ENCODE results near the gene ARID3A.

Gene ARID3A

DNA sequence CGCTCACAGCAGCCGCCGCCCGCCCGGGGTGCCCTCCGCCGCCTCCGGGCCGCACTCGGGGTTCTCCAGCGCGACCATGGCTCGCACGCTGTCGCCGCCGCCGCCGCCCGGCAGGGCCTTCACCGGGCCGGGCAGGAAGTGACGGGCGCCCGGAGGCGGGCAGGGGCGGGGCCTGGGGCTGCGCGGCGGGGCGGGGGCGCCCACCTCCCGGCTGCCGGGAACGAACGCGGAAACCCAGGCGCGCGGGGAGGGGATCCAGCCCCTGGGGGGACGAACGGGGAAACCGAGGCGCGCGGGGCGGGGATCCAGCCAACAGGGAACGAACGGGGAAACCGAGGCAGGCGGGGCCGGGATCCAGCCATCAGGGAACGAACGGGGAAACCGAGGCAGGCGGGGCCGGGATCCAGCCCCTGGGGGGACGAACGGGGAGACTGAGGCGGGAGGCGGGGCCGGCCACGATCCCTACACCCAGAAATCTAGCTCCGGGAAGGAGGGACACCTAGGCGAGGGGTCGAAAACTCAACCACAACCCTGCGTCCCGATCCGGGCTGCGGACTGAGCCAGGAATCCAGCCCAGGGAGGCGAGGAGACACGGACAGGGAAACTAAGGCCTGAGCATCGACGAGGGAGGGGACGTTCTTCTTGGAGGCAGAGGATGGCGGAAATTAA, 12.6 kb upstream of the ARID3A start, which contains the start of gene R3HDM4:
R3HDM4 (minus strand) TSS at position 140 of the 669 bp plus-strand sequence; CDS start at position 78, 62 bp downstream.
- peak; percentile 70 for DNase-seq (ENCODE audit: low read depth)

DNA sequence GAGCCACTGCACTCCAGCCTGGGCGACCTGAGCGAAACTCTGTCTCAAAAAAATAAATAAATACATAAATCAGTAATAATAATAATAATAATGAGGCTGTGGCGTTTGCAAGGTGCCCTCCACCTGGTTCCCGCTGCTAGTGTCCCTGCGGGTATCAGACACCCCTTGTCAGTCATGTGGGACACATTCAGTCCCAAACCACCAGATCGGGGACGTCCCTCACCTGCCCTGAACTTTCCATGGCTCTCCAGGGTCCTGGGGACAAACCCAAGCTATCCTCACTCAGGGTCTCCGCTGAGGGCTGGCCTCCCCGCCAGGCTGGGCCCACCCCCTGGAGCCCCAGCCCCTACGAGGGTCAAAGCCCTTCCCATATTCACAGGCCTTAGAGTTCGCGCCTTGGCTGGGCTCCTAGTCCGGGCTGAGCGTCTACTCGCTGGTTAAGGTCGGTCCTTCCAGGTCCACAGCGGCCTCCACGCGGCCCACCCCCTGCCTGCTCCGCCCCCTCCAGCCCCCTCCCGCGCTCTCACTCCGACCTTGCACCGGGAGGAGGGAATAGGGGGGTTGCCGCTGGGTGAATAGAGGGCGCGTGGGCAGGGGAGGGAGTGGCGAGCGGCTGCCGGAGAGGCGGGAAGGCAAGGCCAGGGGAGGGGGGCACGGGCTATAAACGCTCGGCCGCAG, 9.1 kb upstream of the ARID3A start:
- no peak for DNase-seq (ENCODE audit: low read depth)

- DNase-seq (ENCODE audit: low read depth): peak; percentile 33
Measured at GRCh38 chr19:917323-918151, 8.3 kb upstream of the ARID3A start, which contains the start of gene KISS1R. Gene KISS1R, plus strand, starts transcription at chr19:917333. Its CDS starts 170 bp downstream, at chr19:917503.

DNA sequence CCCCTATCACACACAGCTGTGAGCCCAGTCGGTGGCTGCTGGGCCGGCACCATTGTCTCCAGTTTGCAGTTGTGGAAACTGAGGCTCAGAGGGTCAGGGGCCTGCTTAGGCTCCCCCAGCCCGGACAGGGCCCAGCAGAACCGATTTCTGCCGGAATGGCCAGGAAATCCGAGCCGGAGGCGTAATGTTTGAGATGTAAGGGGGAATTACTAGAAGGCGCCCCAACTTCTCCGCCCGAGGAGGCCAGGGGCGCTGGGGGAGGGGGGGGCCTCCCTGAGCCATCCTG, 7.7 kb upstream of the ARID3A start:
- DNase-seq (ENCODE audit: low read depth): no peak

DNA sequence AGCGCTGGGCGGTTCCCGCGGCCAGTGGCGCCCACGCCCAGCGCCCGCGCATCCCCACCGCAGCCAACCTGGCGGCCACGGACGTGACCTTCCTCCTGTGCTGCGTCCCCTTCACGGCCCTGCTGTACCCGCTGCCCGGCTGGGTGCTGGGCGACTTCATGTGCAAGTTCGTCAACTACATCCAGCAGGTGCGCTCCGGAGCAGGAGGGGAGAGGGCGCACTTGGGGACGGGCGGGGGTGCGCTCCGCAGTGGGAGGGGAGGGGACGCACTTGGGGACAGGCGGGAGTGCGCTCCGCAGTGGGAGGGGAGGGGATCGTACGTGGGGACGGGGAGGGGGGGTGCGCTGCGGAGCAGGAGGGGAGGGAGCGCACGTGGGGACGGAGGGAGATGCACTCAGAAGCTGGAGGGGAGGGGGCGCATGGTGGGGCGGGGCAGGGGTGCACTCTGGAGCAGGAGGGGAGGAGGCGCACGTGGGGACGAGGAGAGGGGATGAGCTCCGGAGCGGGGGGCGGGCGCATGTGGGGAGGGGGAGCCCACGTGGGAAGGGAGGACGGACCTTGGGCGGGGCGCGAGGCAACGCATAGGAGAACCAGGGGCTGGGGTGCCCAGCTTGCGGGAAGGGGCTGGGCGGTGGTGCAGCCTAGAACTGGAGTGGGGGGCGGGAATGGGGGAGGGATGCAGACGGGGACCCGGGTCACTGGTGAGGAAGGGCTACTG, 7.2 kb upstream of the ARID3A start:
- DNase-seq (ENCODE audit: low read depth): no peak

GRCh38 chr19:919199-920050, 6.4 kb upstream of the ARID3A start:
- DNase-seq (ENCODE audit: low read depth): no peak

- no peak for DNase-seq (ENCODE audit: low read depth)
Measured at GRCh38 chr19:920051-920864, 5.6 kb upstream of the ARID3A start.

DNA sequence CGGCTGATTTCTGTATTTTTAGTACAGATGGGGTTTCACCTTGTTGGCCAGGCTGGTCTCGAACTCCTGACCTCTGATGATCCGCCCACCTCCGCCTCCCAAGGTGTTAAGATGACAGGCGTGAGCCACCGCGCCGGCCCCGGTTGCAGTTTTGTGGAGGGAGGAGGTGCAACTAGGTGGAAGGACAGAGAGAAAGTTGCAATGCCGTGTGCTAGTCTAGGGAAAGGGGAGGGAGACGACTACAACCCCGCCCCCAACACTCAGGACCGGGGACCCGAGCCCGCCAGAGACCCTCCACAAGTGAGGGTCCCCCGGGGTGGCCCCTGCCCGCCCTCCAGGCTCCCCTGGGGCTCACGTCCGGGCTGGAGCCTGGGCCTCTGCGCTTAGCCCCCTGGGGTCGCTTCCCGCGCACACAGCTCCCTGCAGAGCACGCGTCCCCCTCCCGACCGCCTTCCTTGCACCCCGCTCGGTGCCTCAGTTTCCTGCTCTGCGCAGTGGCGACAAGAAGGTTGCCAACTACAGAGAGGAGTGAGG, 1.2 kb upstream of the ARID3A start:
- DNase-seq (ENCODE audit: low read depth): no peak

- peak; percentile 60 for DNase-seq (ENCODE audit: low read depth)
Measured at GRCh38 chr19:925087-925525, 729 bp upstream of the ARID3A start.

GRCh38 chr19:926323-926588, 421 bp downstream of the ARID3A start:
- DNase-seq (ENCODE audit: low read depth): no peak

GRCh38 chr19:926589-927350, 935 bp downstream of the ARID3A start:
- DNase-seq (ENCODE audit: low read depth): peak; percentile 42

DNA sequence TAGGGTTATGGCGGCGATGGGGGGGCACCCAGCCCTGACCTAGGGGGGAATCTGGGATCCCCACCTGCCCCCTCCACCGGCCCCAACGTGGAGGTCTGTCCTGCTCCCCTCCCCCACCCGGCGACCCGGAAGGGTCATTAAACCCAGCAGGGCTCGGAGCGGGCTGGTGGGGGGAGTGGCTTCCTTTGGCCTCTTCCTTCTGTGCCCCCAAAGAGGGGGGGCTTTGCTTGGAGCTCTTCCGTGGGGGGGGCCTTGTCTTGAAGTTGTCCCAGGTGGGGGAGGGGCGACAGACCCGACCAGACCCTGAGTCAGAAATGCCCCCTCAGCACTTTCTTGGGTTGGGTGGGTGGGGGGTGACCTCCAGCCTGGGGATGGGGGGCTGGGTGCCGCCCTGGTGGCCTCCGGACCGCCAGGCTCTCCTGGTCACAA, 1.5 kb downstream of the ARID3A start:
- DNase-seq (ENCODE audit: low read depth): peak; percentile 31

DNA sequence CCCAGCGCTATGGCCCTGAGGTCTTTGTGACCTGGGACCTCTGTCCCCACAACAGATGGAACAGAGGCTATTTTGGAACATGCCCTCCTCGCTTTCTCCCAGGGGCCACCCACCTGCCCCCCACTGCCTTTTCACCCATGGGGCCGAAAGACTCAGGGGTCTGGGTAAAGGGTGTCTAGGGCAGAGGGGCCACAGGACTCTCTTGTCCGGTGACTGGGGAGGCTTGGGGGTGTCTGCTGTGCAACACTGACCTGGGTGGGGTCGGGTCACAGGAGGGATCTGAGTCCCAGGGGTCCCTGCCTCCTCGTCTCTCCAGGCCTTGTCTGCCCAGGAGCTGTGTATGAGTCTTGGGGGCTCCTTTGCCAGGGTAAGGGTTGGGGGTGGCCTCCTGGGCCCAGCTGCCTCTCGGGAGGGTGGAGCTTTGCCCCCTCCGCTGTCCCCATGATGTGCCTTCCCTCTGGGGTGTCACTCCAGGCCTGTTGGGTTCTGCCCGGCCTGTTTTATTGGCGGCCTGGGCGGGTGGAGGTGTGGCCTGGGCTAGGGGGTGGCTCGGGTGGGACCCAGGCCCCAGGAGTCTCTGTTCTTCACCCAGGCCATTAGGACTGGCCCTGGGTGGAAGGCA, 2.1 kb downstream of the ARID3A start:
- DNase-seq (ENCODE audit: low read depth): no peak

GRCh38 chr19:928471-929202, 2.8 kb downstream of the ARID3A start:
- DNase-seq (ENCODE audit: low read depth): no peak

DNA sequence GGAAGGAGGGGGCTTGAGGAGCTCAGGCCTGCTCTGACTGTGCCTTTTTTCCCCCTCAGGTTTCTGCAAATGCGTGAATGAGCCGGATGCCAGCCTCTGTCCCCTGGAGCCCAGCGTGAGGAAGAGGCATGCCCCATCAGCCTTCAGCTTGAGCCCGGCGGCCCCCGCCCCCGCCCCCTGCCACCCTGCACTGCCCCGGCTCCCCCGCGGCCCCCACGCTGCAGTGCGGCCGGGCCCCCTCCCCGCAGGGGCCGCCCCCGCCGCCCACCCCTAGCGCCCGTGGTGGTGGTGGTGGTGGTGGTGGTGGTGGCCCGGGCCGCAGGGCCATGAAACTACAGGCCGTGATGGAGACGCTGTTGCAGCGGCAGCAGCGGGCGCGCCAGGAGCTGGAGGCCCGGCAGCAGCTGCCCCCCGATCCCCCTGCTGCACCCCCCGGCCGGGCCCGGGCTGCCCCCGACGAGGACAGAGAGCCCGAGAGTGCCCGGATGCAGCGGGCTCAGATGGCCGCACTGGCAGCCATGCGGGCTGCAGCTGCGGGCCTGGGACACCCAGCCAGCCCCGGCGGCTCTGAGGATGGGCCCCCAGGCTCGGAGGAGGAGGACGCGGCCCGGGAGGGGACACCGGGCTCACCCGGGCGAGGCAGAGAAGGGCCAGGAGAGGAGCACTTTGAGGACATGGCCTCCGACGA, 3.5 kb downstream of the ARID3A start:
- DNase-seq (ENCODE audit: low read depth): no peak

DNA sequence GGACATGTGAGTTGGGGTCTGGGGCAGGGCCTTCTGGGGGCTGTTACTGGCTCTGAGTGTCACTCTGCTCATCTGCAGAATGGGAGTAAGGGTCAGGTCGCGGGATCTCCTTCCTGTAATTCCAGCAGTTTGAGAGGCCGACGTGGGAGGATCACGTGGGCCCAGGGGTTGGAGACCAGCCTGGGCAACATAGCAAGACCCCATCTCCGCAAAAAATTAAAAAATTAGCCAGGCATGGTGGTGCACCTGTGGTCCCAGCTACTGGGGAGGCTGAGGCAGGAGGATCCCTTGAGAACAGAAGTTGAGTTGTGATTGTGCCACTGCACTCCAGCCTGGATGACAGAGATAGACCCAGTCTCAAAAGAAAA, 4.0 kb downstream of the ARID3A start:
- no peak for DNase-seq (ENCODE audit: low read depth)

DNA sequence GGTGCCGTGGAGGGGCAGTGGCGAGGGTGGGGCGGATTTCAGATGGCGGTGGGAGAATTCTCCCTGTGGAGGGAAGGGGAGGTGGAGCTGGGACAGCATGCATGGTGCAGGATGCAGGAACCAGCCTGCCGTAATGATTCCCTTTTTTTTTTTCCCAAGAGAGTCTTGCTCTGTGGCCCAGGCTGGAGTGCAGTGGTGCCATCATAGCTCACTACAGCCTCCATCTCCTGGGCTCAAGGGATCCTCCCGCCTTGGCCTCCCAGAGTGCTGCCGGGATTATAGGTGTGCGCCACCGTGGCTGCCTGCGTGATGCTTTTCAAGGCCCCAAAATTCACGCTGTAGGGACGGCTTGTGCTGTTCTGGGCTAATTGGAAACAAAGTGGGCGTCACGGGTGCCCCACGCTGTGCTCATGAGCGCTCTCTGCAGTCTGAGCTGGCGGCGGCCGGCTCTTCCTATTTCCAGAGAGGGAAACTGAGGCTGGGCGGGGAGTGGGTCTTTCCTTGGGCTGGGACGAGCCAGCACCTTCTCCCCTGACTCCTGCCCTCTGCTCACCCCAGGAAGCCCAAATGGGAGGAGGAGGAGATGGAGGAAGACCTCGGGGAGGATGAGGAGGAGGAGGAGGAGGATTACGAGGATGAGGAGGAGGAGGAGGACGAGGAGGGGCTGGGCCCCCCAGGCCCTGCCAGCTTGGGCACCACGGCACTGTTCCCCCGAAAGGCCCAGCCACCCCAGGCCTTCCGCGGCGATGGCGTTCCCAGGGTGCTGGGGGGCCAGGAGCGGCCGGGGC, 6.2 kb downstream of the ARID3A start:
- no peak for DNase-seq (ENCODE audit: low read depth)
